ENCODE measurements around the gene KLHL25.

The KLHL25 gene

DNA sequence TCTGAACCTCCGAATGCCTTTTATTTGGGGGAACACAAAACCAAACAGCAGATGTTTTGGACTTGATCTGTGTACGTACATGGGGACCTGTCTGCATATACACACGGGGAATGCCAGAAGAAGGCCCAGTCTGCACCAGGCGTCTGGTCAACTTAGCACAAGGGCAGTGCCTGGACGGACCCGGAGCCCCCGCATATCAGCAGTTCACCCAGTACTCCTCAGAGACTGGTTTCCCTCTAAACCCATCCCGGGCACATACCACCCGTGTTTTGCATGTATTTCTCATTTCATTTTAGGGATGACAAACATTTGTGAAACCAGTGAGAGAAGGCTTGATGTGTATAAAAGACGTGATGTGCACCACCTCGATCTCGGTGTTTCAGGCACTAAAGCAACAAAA, 49.7 kb downstream of the KLHL25 start:
- DNase-seq (ENCODE audit: low spot score) = no peak

GRCh38 chr15:85744579-85744978, 50.1 kb downstream of the KLHL25 start:
- DNase-seq (ENCODE audit: low spot score) = no peak

GRCh38 chr15:85743392-85744055, 51.2 kb downstream of the KLHL25 start:
- no peak for DNase-seq (ENCODE audit: low spot score)

DNA sequence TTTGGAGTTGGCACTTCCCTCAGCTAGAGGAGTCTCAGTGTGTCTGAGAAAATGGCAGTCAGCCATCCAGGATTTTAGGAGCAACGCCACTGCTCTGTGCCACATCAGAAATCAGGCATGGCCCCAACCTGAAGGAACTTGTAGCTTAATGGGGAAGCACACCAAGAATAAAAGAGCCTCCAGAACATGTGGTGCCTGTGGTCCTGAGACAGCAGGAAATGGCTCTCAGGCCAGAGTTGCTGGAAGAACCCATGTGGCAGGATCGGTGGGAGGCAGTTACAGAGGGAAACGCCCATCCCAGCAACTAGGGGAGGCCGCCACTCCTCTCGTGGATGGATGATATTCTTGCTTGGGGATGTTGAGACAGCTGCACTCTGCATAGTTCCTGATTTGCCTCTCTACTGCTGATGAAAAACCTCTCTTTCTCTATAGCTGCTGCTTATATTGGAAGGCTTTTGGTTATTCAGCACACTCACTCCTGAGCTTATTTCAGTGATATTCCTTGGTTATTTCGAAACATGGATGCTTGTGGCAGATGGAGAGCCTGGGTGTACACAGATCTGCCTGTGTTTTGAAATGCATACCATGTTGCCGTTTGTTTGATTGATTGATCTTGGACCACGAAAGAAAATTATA, 52.4 kb downstream of the KLHL25 start:
- no peak for DNase-seq (ENCODE audit: low spot score)

DNA sequence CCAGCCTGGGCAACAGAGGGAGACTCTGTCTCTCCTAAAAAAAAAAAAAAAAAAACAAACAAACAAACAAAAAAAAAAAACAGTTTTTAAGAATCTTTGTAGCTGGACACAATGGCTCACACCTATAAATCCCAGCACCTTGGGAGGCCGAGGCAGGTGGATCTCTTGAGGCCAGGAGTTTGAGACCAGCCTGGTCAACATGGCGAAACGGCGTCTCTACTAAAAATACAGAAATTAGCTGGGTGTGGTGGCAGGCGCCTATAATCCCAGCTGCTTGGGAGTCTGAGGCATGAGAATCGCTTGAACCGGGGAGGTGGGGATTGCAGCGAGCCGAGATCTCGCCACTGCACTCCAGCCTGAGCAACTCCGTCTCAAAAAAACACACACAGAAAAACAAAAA, 53.1 kb downstream of the KLHL25 start:
- DNase-seq (ENCODE audit: low spot score) = no peak

DNA sequence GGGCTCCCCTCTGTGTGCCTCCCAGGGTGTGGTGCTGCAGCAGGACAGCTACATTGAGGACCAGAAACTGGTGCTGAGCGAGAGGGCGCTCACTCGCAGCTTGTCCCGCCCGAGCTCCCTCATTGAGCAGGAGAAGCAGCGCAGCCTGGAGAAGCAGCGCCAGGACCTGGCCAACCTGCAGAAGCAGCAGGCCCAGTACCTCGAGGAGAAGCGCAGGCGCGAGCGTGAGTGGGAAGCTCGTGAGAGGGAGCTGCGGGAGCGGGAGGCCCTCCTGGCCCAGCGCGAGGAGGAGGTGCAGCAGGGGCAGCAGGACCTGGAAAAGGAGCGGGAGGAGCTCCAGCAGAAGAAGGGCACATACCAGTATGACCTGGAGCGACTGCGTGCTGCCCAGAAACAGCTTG, 53.7 kb downstream of the KLHL25 start:
- no peak for DNase-seq (ENCODE audit: low spot score)

DNA sequence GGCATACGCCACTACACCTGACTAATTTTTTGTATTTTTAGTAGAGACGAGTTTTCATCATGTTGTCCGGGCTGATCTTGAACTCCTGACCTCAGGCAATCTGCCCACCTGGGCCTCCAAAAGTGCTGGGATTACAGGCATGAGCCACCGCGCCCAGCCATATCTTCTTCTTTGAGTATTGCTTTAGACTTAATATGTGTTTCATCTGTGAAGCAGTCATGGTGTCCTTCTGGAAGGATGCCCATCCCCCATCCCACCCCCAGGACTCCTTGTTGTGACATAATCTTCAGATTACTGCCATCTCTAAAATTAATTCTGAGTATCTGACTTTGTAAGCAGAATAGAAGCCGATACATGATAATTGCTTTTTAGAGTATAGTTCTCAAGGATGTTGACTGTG, 57.7 kb downstream of the KLHL25 start:
- no peak for DNase-seq (ENCODE audit: low spot score)

- no peak for DNase-seq (ENCODE audit: low spot score)
Observed at GRCh38 chr15:85733416-85733815, 61.3 kb downstream of the KLHL25 start.

- DNase-seq (ENCODE audit: low spot score) = peak; percentile 68
Observed at GRCh38 chr15:85730001-85730820, 64.5 kb downstream of the KLHL25 start.

- no peak for DNase-seq (ENCODE audit: low spot score)
Observed at GRCh38 chr15:85727068-85727467, 67.7 kb downstream of the KLHL25 start.

GRCh38 chr15:85726454-85726853, 68.3 kb downstream of the KLHL25 start:
- no peak for DNase-seq (ENCODE audit: low spot score)

GRCh38 chr15:85725564-85725963, 69.2 kb downstream of the KLHL25 start:
- DNase-seq (ENCODE audit: low spot score) = no peak

- no peak for DNase-seq (ENCODE audit: low spot score)
Observed at GRCh38 chr15:85725019-85725418, 69.7 kb downstream of the KLHL25 start.

DNA sequence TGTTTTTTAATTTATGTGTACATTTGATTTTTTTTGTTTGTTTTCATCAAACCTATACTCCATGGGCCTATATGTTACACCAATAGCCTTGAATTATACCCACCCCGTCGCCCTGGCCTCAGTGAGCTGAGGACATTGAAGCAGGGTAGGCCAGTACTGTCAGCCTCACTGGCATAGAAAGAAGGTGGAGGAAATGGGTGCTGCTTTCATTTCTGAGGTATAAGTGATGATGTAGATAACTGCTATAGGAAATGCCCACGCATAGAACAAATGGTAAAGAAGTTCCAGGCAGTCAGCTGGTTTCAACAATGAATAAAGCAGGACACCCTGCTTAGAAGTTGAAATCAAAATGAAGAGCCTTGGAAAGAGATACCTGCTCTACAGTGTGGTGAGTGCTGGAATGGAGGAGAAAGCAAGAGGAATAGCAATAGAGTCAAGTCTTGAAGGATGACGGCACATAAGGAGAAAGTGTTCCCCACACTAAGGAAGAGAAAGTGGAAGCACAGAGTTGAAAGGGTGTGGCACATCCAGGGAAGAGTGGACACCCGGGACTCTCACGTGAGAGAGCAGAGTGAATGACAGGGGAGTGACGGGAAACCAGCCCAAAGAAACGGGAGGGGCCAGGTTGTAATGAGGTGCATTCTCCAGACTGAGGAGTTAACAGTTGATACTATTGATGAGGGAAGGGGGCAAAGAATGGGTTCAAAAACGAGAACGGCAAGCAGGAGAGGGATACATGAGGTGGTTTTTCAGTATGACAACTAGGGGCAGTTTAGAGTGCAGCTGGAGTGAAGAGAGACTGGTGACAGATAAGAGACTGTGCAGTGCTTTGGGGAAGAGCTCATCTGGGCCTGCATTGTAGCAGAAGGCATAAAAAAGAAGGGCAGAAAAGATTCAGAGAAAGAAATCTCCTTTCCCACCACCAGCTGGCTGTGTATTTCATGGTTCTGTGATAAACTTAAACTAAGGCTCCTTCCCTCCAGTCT, 70.5 kb downstream of the KLHL25 start:
- DNase-seq (ENCODE audit: low spot score) = no peak

GRCh38 chr15:85722374-85723152, 72.2 kb downstream of the KLHL25 start:
- no peak for DNase-seq (ENCODE audit: low spot score)

DNA sequence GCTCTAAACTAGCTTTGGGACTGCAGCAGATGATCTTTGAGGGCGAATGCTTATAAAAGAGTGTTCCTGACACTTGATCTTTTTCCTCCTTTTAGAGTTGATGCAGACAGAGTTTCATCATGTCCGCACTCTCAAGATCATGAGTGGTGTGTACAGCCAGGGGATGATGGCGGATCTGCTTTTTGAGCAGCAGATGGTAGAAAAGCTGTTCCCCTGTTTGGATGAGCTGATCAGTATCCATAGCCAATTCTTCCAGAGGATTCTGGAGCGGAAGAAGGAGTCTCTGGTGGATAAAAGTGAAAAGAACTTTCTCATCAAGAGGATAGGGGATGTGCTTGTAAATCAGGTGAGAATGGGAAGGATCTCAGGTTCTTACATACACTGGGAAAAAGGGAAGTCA, 75.7 kb downstream of the KLHL25 start:
- DNase-seq (ENCODE audit: low spot score) = no peak

- no peak for DNase-seq (ENCODE audit: low spot score)
Observed at GRCh38 chr15:85718271-85718971, 76.3 kb downstream of the KLHL25 start.

DNA sequence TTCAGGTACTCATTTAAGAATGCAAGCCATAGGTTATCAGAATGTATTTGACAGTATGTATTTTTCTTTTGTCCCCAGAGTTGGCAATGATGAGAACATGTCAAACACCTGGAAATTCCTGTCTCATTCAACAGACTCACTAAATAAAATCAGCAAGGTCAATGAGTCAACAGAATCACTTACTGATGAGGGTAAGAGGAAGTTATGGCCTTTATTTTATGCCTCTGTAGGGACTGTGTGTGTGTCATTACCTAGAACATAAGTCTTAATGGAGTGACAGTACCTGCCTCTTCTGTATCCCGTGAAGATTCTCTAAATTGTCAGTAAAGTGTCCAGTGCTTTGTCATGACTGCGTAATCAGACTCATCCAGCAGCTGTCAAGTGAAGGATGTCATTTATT, 77.5 kb downstream of the KLHL25 start:
- no peak for DNase-seq (ENCODE audit: low spot score)

GRCh38 chr15:85716261-85716660, 78.5 kb downstream of the KLHL25 start:
- DNase-seq (ENCODE audit: low spot score) = no peak

- no peak for DNase-seq (ENCODE audit: low spot score)
Observed at GRCh38 chr15:85711580-85712192, 83.0 kb downstream of the KLHL25 start.

All from germinal center (tissue), 1 donor.